ENCODE measurements around the gene EPB41L5. TPM values are rescaled to one million over a fixed set of nuclear protein-coding genes. Genes with fewer than 3 reads are reported as not detected.
A peak's percentile ranks its signal among the peaks of the same experiment; 100 is the strongest.

Gene EPB41L5
- total and polyA plus RNA-seq, 10 of the 15 experiments (the other 5 are each of a cell fraction or from before 2014, with no cell fraction given) = 2.1 to 20.4 (median 8.2) TPM

DNA sequence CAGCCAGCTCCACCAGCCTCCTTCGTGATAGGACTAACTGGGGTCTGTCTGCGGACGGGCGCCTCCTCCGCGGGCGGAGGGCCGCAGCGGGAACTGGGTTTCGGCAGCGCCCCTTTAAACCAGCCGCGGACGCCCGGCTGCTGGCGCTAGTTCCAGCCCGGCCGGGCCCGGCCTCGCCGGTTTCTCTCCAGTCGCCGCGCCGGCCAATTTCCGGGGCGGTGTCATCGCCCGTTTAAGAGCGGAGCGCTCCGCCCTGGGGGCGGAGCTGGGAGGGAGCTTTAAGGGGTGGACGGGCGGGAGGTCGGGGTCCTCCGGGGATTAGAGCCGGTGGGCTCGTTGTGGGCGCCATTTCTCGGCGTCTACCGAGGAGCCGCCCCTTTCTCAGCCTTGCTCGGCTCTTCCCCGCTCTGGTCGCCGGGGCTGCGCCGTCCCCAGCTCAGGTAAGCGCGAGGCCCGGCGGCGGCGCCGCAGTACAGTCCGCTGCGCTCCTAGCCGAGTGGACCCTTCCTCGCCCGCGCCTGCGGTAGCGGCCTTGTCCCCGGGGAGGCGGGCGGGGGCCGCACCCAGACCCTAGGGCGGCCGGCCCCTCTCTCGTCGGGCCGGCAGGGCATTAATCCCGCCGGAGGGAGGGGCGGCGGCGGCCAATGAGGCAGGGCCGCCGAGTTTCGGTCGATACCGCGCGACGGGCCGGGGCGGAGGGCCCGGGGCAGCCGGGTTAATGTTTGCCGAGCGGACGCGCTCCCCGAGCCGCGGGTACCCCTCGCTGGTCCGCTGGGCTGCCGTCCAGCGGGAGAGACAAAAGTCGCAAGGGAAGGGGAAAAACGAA, at the start of gene EPB41L5 (continued):
- TF ChIP-seq KLF5 (IDR thresholded peaks at IDR 0.05; ENCODE audit: partially characterized antibody) (peak; percentile 49), SUPT20H (IDR thresholded peaks at IDR 0.05; ENCODE audit: borderline replicate concordance, control insufficient read depth, low read depth, low read length) (no peak), CHD2 (IDR thresholded peaks at IDR 0.05; ENCODE audit: borderline replicate concordance, low read depth, low read length) (no peak; the same call in 1 of the 2 replicates), TAF1 (IDR thresholded peaks at IDR 0.05; ENCODE audit: borderline replicate concordance, low read depth, low read length) (0 out of 2 replicates have a peak, but pooled peaks have one; percentile 22), SMC3 (IDR thresholded peaks at IDR 0.05; ENCODE audit: borderline replicate concordance, low read length) (no peak), STAT1 (conservative IDR thresholded peaks at IDR 0.05) (no peak), NR2C1 (IDR thresholded peaks at IDR 0.05) (no peak), BRCA1 (IDR thresholded peaks at IDR 0.05; ENCODE audit: low read depth, low read length) (no peak), MYC (IDR thresholded peaks at IDR 0.05; ENCODE audit: insufficient read depth, insufficient read length, insufficient replicate concordance, low read length, severe bottlenecking) (no peak), NR2C2 (IDR thresholded peaks at IDR 0.05; ENCODE audit: borderline replicate concordance, control insufficient read depth, insufficient read length, low read depth) (no peak), TCF7 (IDR thresholded peaks at IDR 0.05; ENCODE audit: borderline replicate concordance) (no peak), DPF2 (IDR thresholded peaks at IDR 0.05) (peak; percentile 77; the same call in 1 of the 2 replicates), IRF4 (IDR thresholded peaks at IDR 0.05; ENCODE audit: low read depth, low read length) (no peak), HDAC6 (IDR thresholded peaks at IDR 0.05; ENCODE audit: unreplicated experiment) (no peak), TARDBP (IDR thresholded peaks at IDR 0.05; ENCODE audit: borderline replicate concordance) (no peak), CEBPB (IDR thresholded peaks at IDR 0.05; ENCODE audit: borderline replicate concordance in 1 of 2, low read depth in 2 of 2, low read length in 2 of 2) (no peak), NR2F1 (conservative IDR thresholded peaks at IDR 0.05) (peak; percentile 65), SMAD1 (IDR thresholded peaks at IDR 0.05; ENCODE audit: low read depth, partially characterized antibody) (no peak), WRNIP1 (IDR thresholded peaks at IDR 0.05; ENCODE audit: borderline replicate concordance, low read depth, low read length) (no peak), MTA2 (IDR thresholded peaks at IDR 0.05; ENCODE audit: low read depth) (no peak), SIX5 (IDR thresholded peaks at IDR 0.05; ENCODE audit: low read depth, low read length, severe bottlenecking) (no peak), CHD4 (IDR thresholded peaks at IDR 0.05) (no peak), TCF12 (IDR thresholded peaks at IDR 0.05; ENCODE audit: low read depth, low read length) (peak; percentile 63; the same call in 1 of the 2 replicates), SP1 (IDR thresholded peaks at IDR 0.05; ENCODE audit: low read depth, low read length) (peak; percentile 80)
- TF ChIP-seq, protein P1, sequence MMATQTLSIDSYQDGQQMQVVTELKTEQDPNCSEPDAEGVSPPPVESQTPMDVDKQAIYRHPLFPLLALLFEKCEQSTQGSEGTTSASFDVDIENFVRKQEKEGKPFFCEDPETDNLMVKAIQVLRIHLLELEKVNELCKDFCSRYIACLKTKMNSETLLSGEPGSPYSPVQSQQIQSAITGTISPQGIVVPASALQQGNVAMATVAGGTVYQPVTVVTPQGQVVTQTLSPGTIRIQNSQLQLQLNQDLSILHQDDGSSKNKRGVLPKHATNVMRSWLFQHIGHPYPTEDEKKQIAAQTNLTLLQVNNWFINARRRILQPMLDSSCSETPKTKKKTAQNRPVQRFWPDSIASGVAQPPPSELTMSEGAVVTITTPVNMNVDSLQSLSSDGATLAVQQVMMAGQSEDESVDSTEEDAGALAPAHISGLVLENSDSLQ (IDR thresholded peaks at IDR 0.05) = no peak
- TF ChIP-seq, protein P2, sequence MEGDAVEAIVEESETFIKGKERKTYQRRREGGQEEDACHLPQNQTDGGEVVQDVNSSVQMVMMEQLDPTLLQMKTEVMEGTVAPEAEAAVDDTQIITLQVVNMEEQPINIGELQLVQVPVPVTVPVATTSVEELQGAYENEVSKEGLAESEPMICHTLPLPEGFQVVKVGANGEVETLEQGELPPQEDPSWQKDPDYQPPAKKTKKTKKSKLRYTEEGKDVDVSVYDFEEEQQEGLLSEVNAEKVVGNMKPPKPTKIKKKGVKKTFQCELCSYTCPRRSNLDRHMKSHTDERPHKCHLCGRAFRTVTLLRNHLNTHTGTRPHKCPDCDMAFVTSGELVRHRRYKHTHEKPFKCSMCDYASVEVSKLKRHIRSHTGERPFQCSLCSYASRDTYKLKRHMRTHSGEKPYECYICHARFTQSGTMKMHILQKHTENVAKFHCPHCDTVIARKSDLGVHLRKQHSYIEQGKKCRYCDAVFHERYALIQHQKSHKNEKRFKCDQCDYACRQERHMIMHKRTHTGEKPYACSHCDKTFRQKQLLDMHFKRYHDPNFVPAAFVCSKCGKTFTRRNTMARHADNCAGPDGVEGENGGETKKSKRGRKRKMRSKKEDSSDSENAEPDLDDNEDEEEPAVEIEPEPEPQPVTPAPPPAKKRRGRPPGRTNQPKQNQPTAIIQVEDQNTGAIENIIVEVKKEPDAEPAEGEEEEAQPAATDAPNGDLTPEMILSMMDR (IDR thresholded peaks at IDR 0.05 in 2 of 3, conservative IDR thresholded peaks at IDR 0.05 in 1 of 3; ENCODE audit: control insufficient read depth in 2 of 3, extremely low read depth in 1 of 3, insufficient read depth in 1 of 3, low read depth in 3 of 3, low read length in 3 of 3) = no peak

Data from GM12878 (cell line).